Natural killer cell (primary cell): ENCODE data around the gene CIROP. TPM values are rescaled to one million over a fixed set of nuclear protein-coding genes. Genes with fewer than 3 reads are reported as not detected.

Source experiments
- ATAC-seq, 3 donors: fragments of 150-1000 bp in 2 of 3; fragments of 200-7000 bp in 1 of 3; cut with Tn5 transposase; 1 replicate in 1 of 3; 2 replicates in 2 of 3; pipeline ENCODE4 v1.10.0; 2021; ENCODE audit warnings: mild to moderate bottlenecking in 2 of 3, moderate library complexity in 2 of 3
- DNase-seq, 2 donors: peaks; one replicate each; pipeline versions ENCODE4 v3.0.0 to v3.0.0-alpha.2; 2013 to 2021; ENCODE audit warnings: mixed read lengths in 1 of 2
- H3K27ac ChIP-seq: one replicate; pipeline ENCODE4 v1.5.1; 2013; ENCODE audit warnings: mild to moderate bottlenecking, low read length
- H3K27me3 ChIP-seq: one replicate; pipeline ENCODE4 v1.6.1; 2013; ENCODE audit warnings: low read length; ENCODE audit not compliant: control insufficient read depth, insufficient read depth
- H3K36me3 ChIP-seq: one replicate; pipeline ENCODE4 v1.6.1; 2013; ENCODE audit warnings: low read length; ENCODE audit not compliant: control insufficient read depth, insufficient read depth
- H3K4me1 ChIP-seq: one replicate; pipeline ENCODE4 v1.6.1; 2013; ENCODE audit warnings: low read length; ENCODE audit not compliant: control insufficient read depth, insufficient read depth
- H3K4me3 ChIP-seq: one replicate; pipeline ENCODE4 v1.5.1; 2013; ENCODE audit warnings: low read length
- H3K9me3 ChIP-seq: one replicate; pipeline ENCODE4 v1.6.1; 2013; ENCODE audit warnings: low read length; ENCODE audit not compliant: control insufficient read depth, insufficient read depth
- H3K27ac Mint-ChIP-seq, 2 donors: one replicate each; pipeline ENCODE4 v1.8.0; 2022; ENCODE audit warnings: mild to moderate bottlenecking in 2 of 2, mixed read lengths in 2 of 2, moderate library complexity in 1 of 2
- H3K27me3 Mint-ChIP-seq, 2 donors: one replicate each; pipeline ENCODE4 v1.8.0; 2022; ENCODE audit warnings: low read depth in 2 of 2, mixed read lengths in 2 of 2
- H3K36me3 Mint-ChIP-seq: one replicate; pipeline ENCODE4 v1.8.0; 2022; ENCODE audit warnings: mixed read lengths
- H3K4me1 Mint-ChIP-seq, 2 donors: one replicate each; pipeline ENCODE4 v1.8.0; 2022; ENCODE audit warnings: mixed read lengths in 2 of 2
- H3K4me3 Mint-ChIP-seq: one replicate; pipeline ENCODE4 v1.8.0; 2022; ENCODE audit warnings: mild to moderate bottlenecking, moderate library complexity, mixed read lengths
- H3K9me3 Mint-ChIP-seq, 2 donors: one replicate each; pipeline ENCODE4 v1.8.0; 2022; ENCODE audit warnings: mixed read lengths in 2 of 2
- CTCF ChIP-seq: fragments of 200-600 bp; IDR thresholded peaks from one replicate; pipeline ENCODE4 v1.8.0; 2022; ENCODE audit warnings: antibody characterized with exemption
- whole genome bisulfite sequencing: methylation state at CpG from one replicate; pipeline ENCODE4 v1.1.7; 2013; ENCODE audit warnings: missing lambda C conversion rate; ENCODE audit not compliant: insufficient coverage; 5-methylcytosine and 5-hydroxymethylcytosine counted together
- intact Hi-C: fragments of 100-400 bp; cut with micrococcal nuclease; formaldehyde crosslinking; loops from one replicate; pipeline ENCODE4 v1.14.2; 2022
- total RNA-seq, 4 donors: library from RNA; stranded (reverse); fragments of 120-200 nt in 1 of 4; gene quantifications; one replicate each; pipeline versions ENCODE4 v1.2.3 to v1.2.4, GENCODE V29; 2013 to 2022

CIROP gene
- total RNA-seq, 3 donors from 2014 or later (not counting 1 experiment from before 2014, with no cell fraction given) = not detected

- ATAC-seq (no peak), DNase-seq (no peak)
- H3K27ac Mint-ChIP-seq = no peak overlapping the region
- H3K4me1 Mint-ChIP-seq = peaks cover 5 to 12% of the 10 kb centered on the region in 2 donors
- peaks cover 0 to 8% of the 10 kb centered on the region in 2 donors for H3K27me3 Mint-ChIP-seq
- intact Hi-C loops = loop anchor here (10.0 kb wide), 1 partner anchor 667 kb away; no protein-coding TSS in a partner anchor
- Histone ChIP-seq H3K9me3 (no peaks in the 10 kb centered on the region), H3K36me3 (no peaks in the 10 kb centered on the region), H3K27ac (no peak overlapping the region), H3K27me3 (no peaks in the 10 kb centered on the region), H3K4me3 (no peak overlapping the region), H3K4me1 (peaks cover 3% of the 10 kb centered on the region)
- H3K9me3 Mint-ChIP-seq = no peaks in the 10 kb centered on the region
- H3K4me3 Mint-ChIP-seq = no peak overlapping the region
- TF ChIP-seq CTCF = no peak
- WGBS = 85% methylated on average over 5 of the region's 5 CpGs
- no peaks in the 10 kb centered on the region for H3K36me3 Mint-ChIP-seq
Measured at GRCh38 chr14:23051141-23052057, 53.4 kb downstream of the CIROP start.

Other genes with a start within 250 kb of the CIROP start
- 100 to 1,000 TPM in 2 of 3 donors, 10 to 100 TPM in 1; 97.8 to 118 (median 102) TPM for gene LRP10, start 233.2 kb downstream of the CIROP start, total RNA-seq
- 1 to 10 TPM; 4.0 to 8.1 (median 7.9) TPM for gene REM2, start 221.8 kb downstream of the CIROP start, total RNA-seq
- 100 to 1,000 TPM in 2 of 3 donors, 10 to 100 TPM in 1; 86.4 to 120 (median 108) TPM for gene RBM23, start 185.8 kb downstream of the CIROP start, total RNA-seq
- gene PRMT5, start 175.6 kb downstream of the CIROP start, total RNA-seq = 10 to 100 TPM; 16.3 to 22.4 (median 18.5) TPM
- gene HAUS4, start 147.9 kb downstream of the CIROP start, total RNA-seq = 10 to 100 TPM; 17.0 to 21.2 (median 20.2) TPM
- under 1 TPM; 0.45 to 0.61 (median 0.56) TPM for gene AJUBA, start 122.4 kb downstream of the CIROP start, total RNA-seq
- 10 to 100 TPM; 12.1 to 15.1 (median 13.6) TPM for gene C14orf93, start 94.8 kb downstream of the CIROP start, total RNA-seq
- gene PSMB5, start 70.1 kb downstream of the CIROP start, total RNA-seq = 10 to 100 TPM; 15.7 to 19.1 (median 16.4) TPM
- gene PSMB11, start 62.8 kb downstream of the CIROP start, total RNA-seq = not detected
- 1 to 10 TPM; 1.9 to 4.9 (median 2.8) TPM for gene CDH24, start 47.5 kb downstream of the CIROP start, total RNA-seq
- gene ACIN1, start 9.9 kb downstream of the CIROP start, total RNA-seq = 100 to 1,000 TPM; 321 to 395 (median 347) TPM
- 10 to 100 TPM; 10.6 to 19.0 (median 14.7) TPM for gene C14orf119, start 9.5 kb downstream of the CIROP start, total RNA-seq
- gene CEBPE, start 14.3 kb upstream of the CIROP start, total RNA-seq = not detected
- gene SLC7A8, start 78.7 kb upstream of the CIROP start, total RNA-seq = 1 to 10 TPM in 2 of 3 donors, under 1 TPM in 1; 0.42 to 1.2 (median 1.0) TPM
- not detected for gene RNF212B, start 132.9 kb upstream of the CIROP start, total RNA-seq
- 10 to 100 TPM in 1 of 3 donors, 1 to 10 TPM in 2; 5.1 to 10.1 (median 7.0) TPM for gene HOMEZ, start 181.1 kb upstream of the CIROP start, total RNA-seq
- 10 to 100 TPM; 13.2 to 27.8 (median 25.1) TPM for gene PPP1R3E, start 197.9 kb upstream of the CIROP start, total RNA-seq
- 10 to 100 TPM; 13.8 to 25.3 (median 14.4) TPM for gene BCL2L2, start 201.8 kb upstream of the CIROP start, total RNA-seq
- gene PABPN1, start 216.5 kb upstream of the CIROP start, total RNA-seq = 100 to 1,000 TPM; 226 to 261 (median 238) TPM
- under 1 TPM in 2 of 3 donors, not detected in 1; 0.28 to 1.00 TPM for gene SLC22A17, start 247.9 kb upstream of the CIROP start, total RNA-seq